CD1c-positive myeloid dendritic cell (primary cell): Measurements from ENCODE around the gene LARGE1.

Source experiments
- DNase-seq: peaks from one replicate; pipeline ENCODE4 v3.0.0-alpha.2; 2016; ENCODE audit errors: extremely low spot score

LARGE1 gene

DNA sequence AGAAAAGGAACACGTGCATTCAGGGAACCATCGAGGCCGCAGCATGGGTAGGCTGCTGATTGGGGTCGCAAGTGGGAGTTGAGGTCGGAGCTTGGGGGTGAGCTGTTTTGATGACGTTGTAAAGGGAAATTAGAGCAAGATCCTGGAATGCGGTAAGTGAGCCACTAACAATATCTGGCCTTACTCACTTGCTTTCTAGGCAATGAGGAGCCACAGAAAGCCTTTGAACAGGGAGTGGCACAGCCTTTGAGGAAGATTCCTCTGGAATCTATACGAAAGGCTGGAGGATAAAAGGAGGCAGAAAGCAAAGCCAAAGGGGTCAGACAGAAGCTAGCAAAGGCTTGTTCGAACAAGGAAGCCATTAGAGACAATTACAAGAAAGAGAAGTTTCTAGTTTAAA lies 197.5 kb downstream of the LARGE1 start:
- DNase-seq = no peak

DNA sequence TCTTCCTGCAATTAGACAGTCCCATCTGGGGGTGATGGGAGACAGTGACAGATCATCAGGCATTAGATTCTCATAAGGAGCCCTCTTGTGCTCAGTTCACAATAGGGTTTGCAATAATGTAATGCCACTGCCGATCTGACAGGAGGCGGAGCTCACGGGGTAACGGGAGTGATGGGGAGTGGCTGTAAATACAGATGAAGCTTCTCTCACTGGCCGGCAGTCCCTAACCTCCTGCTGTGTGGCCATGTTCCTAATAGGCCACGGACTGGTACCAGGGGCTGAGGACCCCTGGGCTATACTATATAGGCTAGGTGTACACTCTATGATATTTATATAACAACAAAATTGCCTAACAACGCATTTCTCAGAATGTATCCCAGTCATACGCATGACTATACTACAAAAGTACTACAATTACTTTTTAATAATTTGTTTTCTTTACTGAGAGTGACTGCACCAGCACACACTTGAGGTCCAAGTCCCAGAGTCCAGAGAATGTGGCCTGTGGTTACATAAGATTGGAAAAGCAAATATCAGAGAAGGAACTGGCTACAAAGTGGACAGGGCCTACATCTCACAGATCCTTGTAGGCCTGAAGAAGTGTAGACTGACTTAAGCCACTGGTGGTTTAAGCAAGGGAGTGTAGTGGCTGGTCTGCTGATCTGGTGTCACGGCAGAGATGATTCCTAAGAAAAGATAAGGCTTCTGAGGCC lies 200.0 kb downstream of the LARGE1 start:
- DNase-seq = no peak

DNA sequence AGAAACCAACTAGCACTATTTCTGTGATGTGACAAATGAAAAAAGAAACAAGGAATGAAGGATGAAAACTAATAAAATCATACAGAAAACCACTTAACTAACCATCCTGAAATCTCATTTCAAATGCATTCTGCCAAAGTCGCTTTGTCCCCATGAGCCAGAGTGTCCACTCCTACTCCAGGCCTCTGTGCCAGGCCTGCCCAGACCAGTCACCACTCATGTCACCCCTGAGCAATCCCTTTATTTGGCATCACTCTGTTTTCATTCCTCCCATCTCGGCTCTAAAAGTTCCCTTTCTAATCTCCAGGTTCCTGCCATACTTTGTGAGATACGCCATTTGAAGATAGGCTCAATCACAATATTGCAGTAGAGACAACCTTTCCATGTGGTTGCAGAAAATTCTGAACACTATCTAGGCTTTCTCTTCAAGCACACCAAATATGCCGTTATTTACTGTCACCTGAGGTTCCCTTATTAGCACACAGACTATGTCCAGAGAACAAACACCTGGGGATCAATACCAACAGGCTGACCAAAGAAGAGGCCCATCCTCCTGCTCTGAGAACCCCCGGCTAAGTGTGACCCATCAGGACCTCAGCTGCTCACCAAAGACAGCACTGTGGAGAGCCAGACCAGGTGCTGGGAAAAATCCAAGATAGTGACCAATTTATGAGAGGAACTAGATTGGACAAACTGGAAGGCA lies 202.4 kb downstream of the LARGE1 start:
- no peak for DNase-seq

DNA sequence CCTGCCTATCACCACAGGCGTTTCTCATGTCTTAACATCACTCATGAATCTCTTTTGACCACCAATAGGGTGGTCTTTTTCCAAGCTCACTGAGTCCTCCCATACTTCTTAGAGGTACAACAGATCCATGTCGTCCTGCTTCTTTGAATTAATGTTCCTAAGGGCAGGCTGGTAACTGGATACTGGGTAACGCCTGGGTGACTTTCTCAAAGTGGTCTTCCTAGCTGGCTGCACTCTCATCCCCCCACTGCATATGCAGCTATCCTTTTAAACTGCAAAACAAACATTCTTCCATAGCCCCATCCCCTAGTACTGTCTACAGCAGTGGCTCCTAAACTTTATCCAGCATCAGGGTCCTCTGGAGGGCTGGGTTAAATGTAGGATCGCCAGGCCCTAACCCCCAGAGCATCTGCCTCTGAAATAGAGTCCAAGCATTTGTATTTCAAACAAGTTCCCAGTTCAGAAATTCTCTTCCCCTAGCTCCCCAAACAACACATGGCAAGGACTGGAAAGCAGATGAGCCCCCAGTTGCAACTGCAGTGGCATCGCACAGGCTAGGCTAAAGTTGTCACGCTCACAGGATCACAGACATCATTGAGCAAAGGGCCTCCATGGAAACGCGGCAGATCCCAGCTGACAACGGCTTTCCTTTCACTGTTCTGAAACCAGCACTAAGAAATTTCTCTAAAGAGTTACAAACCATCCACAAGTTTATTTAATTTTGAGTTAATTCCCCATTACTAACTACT lies 204.9 kb downstream of the LARGE1 start:
- no peak for DNase-seq

DNA sequence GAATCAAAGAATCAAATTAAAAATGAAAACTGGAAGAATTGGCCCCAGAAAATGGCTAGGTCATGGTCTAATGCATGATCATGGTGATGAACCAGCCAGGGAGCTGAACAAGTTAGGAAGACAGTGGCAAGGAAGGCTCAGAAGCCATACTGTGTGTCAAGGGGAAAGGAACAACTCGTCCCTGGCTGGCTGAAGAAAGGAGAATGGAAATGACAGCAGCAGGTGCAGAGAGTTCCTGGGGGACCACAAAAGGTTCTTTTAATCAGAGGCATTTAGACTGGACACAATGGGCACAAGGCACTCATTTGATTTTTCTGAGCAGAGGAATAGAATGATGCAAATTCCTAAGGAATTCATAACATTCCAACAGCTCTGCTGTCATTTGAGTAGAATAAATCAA lies 209.9 kb downstream of the LARGE1 start:
- no peak for DNase-seq

DNA sequence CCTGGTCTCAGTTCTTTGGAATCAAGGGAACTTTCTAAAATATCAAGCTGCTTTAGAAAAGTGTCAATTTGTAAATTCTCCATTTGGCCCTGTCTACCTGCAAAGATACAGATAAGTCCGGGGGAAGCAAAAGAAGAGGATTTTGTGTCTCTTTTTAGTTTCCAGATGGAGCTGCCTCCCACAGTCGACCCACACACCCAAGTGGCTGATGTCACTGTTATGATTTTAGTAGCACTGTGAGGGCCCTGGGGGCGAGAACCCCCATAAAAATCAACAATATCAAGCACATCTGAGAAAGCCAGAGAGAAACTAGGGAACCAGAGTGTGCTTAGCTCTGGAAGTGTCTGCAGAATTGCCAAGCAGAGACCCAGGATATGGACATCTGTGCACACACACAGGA lies 212.7 kb downstream of the LARGE1 start:
- DNase-seq = no peak

DNA sequence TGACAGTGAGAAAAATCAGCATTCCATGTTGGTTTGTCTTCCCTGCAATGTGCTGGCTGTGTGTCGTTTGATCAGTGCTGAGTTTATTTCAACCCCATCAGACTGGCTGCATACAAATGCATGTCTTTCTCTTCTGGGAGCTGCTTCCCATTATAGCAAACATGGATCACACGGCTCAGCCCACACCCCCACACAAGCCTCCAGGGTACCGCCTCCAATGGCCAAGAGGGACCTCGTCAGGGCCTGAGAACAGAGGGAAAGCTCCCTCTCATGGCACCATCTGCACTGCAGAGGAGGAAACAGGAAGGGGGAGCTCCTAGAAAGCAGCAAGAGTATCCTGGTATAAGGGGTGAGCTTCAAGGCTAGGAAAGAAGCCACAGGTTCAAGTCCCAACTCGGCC lies 214.2 kb downstream of the LARGE1 start:
- no peak for DNase-seq

DNA sequence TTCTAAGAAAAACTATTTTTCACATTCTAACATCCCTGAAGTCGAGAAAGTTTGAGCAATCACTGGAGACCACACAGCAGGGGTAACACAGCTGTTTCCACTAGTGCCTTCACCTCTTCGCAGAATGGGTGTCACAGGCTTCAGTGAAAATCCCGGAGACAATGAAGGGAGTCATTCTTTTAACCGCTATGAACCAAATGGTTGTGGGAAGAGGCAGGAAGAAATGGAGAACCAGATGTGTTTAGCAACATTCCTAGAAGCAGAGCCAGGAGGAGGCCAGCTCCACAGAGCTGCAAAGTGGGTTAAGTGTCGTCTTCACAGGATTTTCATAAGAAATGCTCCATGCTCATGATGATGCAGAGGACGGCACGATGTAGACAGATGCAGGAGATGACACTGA lies 221.1 kb downstream of the LARGE1 start:
- DNase-seq = no peak

DNA sequence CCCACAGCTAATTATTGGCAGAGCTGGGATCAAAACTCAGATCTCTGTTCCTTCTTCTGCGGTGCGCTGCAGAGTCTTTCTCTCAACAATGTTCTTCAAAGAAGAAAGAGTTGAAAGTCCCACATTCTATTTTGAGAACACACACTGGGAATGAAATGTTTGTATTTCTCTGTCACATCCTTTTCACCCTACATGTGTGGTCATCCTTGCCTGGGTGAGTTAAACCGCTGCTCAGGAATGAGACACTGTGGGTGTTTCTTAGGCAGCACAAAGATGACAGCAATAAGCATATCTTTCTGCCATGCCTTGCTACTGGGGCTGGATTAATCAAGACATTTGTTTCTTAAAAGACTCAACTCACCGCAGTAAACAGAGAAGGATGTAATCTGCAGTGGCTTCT lies 222.6 kb downstream of the LARGE1 start:
- DNase-seq = no peak

DNA sequence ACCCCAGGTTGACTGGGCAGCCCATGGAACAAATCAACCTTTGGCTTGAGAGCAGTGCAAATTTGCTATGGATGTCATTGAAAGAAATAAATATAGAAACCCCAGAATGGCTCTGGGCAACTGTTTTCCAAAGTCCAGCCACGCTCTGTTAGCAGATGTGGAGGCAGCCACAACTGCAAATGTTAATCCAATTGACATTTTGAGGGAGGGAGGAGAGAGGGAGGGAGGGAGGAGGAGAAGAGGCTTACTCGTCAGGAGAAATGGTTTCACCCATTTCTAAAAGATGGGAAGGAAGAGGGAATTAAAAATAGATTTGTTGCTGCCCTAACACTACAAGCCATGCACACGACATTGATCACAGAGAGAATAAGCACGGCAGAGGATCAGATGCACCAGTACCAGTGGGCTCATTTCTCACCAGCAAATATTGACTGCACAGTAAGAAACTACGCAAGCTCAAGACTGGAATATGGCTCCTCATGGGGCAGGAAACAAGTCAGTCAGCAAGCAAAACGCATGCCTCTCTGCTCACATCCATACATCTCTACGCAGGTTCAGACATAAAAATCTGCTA lies 229.1 kb downstream of the LARGE1 start:
- no peak for DNase-seq

DNA sequence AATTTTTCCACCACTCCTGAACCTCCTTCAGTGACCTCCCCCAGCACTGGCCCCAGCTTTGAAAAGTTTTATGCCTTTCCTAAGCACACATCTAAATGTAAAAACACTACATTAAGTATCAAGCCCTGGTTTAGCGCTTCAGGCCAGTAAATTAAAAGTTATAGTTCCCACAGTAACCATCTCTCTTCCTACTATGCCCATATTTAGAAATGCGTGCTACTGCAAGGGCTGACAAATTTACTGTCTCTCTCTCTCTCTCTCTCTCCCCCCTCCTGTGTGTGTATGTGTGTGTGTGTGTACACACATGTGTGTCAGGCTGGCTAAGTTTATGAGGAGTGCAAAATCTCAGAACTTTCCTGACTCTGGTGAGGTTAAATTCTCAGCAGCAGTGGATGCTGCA lies 231.4 kb downstream of the LARGE1 start:
- DNase-seq = no peak

DNA sequence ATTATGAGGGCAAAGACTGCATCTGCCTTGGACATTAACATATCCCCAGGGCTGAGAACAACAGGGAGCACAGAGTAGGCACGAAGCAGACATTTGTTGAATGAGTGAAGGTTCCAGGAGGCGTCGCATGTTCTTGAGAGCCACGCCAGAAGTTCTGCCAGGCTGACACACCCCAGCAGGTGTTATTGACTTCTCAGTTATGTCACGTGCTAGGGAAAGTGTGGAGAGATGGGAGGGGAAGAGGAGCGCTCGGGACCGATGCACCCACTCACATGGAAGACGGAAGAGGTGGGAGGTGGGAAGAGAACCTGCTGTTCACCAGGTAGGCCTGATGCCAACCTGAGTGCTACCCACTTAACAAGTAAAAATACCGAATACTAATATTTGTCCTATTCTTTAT lies 232.8 kb downstream of the LARGE1 start:
- no peak for DNase-seq

DNA sequence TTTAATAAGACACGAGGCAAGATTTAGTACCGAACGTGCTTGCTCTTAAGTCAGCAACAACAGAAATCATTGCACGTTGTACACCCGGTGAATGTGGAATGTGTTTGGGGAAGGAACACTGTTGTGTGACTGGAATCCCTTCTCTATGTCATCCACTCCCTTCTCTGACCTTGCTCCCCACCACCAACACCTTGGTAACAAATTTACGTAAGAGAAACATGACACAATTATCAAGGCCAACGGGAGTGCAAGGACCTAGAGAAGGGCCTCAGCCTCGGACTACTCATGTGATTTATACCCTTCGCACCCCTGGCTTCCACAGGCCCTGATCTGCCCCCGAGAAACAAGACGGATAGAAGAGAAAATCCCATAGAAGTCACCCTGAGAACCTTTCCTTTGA lies 236.2 kb downstream of the LARGE1 start:
- DNase-seq = no peak

DNA sequence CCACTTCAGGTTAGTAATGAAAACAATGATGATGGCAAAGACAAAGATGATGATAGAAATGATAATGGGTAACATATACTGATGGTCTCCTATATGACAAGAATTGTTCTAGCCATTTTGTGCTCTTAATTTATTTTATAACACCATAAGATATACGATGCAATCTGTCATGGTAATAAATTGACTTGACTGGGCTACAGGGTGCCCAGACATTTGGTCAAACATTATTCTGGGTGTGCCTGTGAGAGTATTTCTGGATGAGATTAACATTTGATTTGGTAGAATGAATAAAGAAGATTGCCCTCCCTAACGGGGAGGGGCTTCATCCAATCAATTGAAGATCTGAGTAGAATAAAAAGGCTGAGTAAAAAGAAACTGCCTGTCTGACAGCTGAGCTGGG lies 237.3 kb downstream of the LARGE1 start:
- no peak for DNase-seq

DNA sequence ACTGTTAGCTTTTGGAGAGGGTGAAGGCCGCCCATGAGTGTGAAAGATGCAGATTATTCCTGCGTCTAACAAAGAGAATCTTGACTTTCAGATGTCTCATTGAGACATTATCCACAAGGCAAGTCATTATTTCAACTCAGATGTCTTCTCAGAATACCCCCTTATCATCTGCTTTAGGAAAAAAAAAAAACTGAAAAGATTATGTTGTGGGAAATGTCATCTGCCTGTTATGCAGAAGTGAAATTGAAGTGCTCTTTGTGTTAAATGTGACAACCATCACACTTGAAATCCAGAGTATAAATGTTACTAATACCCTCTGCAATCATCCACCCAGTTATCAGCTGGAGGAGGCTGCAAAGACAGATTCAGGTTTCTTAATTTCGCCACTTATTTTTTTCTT lies 239.6 kb downstream of the LARGE1 start:
- DNase-seq = no peak

DNA sequence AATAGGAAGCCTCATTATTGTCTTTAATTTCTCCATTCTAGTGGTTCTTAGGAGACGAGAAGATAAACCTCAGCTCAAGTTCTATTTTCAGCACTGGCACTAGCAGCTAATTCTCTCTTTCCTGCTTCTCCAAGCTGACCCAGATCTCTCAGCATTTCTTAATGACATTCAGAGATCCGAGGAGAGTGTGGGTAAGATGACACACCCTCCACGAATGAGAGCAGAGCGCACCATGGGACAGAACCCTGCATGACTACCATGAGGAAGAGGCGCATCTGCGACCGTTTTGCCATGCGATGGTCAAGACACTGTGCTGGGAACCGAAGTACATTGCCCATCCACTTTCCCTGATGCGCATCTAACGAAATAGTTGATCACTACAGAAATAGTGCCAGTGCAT lies 241.8 kb downstream of the LARGE1 start:
- DNase-seq = no peak

DNA sequence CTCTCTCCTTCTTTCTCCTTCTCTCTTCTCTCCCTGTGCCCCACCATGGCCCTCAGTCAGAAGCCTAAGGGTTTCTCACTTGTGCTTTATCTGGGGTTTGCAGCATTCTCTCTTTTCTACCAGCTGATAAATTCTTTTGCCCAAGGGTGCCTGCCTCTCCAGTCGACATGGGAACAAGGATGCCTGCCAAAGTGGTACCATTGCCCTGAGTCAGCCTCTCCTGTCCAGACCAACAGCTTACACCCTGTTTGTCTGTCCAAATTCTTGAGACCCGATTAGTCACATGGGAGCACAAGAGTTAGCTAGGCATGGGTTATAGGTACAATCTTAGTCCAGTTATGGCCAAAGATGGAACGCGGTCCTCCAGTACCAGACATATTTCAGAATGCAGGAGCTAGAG lies 242.7 kb downstream of the LARGE1 start:
- no peak for DNase-seq

DNA sequence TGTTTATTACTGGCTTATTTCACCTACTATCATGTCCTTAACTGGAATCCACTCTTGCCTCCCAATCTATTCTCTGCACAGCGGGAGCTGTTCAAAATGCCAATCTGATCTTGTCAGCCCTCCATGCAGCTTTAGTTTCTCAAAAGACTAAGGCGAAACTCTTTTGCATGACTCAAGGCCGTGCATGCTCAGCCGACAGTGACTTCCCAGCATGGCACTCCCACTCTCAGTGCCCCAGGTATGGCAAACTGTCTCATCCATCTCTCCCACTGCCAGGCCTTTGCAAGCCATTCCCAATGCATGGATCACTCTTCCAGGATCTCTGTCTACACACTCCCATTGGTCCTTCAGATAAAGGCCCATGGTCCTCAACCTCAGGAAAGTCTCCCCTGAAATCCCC lies 245.9 kb downstream of the LARGE1 start:
- no peak for DNase-seq

DNA sequence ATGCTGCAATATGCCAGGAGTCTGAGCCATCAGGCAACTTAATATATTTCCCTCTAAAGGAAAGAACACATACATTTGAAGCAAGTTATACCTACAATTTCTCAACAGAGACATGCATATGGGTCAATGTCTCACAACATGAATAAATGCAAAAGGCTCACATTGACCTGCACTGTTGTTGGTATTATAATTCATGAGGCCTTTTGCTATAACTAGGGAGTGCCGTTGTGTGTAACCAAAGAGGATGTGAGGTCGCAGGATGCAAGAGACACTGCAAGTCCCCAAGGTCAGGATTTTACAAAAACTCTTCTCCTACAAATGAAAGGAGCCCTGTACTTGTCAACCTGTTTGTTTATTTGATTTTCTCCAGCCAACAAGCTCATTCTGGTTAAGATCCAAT lies 250.5 kb downstream of the LARGE1 start:
- no peak for DNase-seq

DNA sequence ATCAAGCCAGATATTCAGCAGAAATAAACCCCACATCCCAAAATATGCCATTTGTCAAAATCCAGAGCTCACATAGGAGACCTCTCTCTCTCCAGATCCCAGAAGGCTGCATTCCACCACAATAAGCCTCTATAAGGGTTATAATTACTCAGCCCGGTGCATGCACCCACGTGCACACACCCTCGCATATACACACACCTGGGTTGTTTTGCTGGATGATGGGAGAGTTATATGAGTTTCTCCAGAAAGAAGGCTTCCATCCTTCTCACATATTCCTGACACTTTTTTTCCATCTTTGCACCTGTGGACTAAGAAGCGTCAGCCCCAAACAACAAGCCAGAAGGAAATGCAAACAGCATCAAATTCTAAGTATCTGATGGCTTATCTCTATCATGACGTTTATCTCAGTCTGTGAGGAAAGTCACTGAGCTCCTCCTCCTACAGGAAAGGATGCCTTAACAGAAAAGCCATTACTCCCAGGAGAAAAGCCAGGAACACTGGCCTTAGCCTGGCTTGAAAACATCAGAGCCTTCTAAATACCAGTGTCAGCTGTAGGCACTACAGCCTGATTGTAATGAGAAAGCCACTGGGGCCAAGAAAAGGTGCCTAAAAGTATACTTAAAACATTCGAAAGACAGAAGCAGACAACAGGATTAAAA lies 253.2 kb downstream of the LARGE1 start:
- no peak for DNase-seq

DNA sequence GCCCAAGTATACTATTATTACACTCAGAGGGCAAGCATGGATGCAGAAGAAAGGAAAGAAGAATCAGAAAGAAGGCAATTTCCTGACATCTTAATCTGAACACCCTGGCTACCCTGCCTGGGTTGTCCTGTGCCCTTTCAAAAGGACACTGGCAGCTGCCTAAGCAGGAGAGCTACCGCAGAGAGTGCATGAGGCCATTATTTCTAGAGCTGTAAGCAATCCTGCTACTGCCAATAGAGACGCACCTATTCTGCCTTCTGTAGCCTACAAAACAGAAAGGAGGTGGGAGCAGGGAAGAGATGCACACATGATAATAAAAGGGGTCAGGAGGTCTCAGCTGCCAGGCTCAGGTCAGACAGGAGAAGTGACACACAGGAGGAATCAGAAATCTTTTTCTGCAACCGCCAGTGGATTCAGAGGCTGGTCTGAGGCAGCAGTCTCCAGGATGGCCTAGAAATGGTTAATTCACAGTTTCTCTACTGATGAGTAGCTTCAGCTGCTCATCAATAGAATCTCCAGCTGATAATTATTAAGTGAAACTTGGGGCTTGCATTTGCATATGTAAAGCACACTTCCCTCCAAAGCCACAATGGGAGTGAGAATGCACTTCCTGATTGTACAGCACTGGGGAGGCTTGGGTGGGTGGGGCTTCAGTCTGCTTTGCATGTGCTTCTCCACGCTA lies 253.9 kb downstream of the LARGE1 start:
- DNase-seq = no peak

DNA sequence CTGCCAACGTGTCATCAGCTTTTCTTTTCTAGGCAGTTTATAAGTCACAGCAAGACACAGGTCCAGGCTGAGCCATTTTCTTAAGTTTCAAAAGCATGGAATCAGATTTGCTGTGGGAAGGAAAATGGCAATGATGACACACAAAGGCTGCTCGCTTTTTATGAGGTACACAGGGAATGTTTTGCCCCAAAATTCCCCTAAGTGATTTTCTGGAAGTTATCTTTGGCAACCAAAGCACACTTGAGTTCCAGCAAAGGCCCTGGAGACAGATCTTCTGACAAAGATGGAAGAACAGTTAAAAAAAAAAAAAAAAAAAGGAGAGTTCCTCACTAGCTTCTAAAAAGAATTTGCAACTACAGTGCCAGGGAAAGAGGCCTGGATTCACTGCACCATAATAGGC lies 260.8 kb downstream of the LARGE1 start:
- no peak for DNase-seq
